H1 (cell line): ENCODE data around the gene GPR26. TPM values are rescaled to one million over a fixed set of nuclear protein-coding genes. Genes with fewer than 3 reads are reported as not detected.

Experiments
- CTCF ChIA-PET: fragments of 300-600 bp; sonication (Branson Sonifier 250); formaldehyde crosslinking; loops from one replicate; lab custom pipeline; 2021; ENCODE audit not compliant: partially characterized antibody; lab: Charles Lee
- POLR2A ChIA-PET: fragments of 300-600 bp; sonication (Branson Sonifier 250); formaldehyde crosslinking; loops from one replicate; lab custom pipeline; 2021; ENCODE audit warnings: inconsistent platforms; ENCODE audit not compliant: partially characterized antibody; lab: Charles Lee
- DNase-seq, 2 experiments: peaks; one replicate each; pipeline versions ENCODE4 v3.0.0 to v3.0.0-alpha.2; 2010 to 2022; ENCODE audit warnings: low spot score in 2 of 2, low read depth in 1 of 2, mixed read lengths in 1 of 2
- FAIRE-seq: peaks from 2 replicates; lab custom pipeline; 2011; peaks lifted over from hg19 to GRCh38; lab: Jason Lieb, UNC
- H2AFZ ChIP-seq: 2 replicates; pipeline ENCODE4 v1.8.1; 2012; ENCODE audit warnings: low read length, inconsistent platforms
- H2AK5ac ChIP-seq: 2 replicates; pipeline ENCODE4 v1.6.1; 2013; ENCODE audit warnings: low read depth, low read length
- H2BK120ac ChIP-seq: replicated peaks from 2 replicates; pipeline ENCODE3; 2013; ENCODE audit warnings: low read depth, low read length, inconsistent platforms
- H2BK12ac ChIP-seq: 2 replicates; pipeline ENCODE4 v1.6.1; 2013; ENCODE audit warnings: low read depth, low read length
- H2BK15ac ChIP-seq: 2 replicates; pipeline ENCODE4 v1.6.1; 2013; ENCODE audit warnings: low read length
- H2BK20ac ChIP-seq: 2 replicates; pipeline ENCODE4 v1.6.1; 2013; ENCODE audit warnings: low read length
- H2BK5ac ChIP-seq: 2 replicates; pipeline ENCODE4 v1.6.1; 2013; ENCODE audit warnings: low read depth, low read length
- H3K14ac ChIP-seq: 2 replicates; pipeline ENCODE4 v1.6.1; 2013; ENCODE audit warnings: inconsistent platforms; ENCODE audit not compliant: insufficient read length
- H3K18ac ChIP-seq: 2 replicates; pipeline ENCODE4 v1.6.1; 2013; ENCODE audit warnings: low read length; ENCODE audit errors: extremely low read depth
- H3K23ac ChIP-seq: 2 replicates; pipeline ENCODE4 v1.6.1; 2013; ENCODE audit warnings: inconsistent platforms; ENCODE audit not compliant: insufficient read length
- H3K23me2 ChIP-seq: 2 replicates; pipeline ENCODE4 v1.6.1; 2013; ENCODE audit warnings: low read depth, low read length
- H3K27ac ChIP-seq: 2 replicates; pipeline ENCODE4 v1.6.1; 2011; ENCODE audit warnings: low read depth, low read length, inconsistent platforms
- H3K27me3 ChIP-seq, 4 experiments: replicated peaks in 1 of 4; 1 replicate in 1 of 4; 2 replicates in 3 of 4; pipeline versions ENCODE4 v1.6.1 to v1.8.1; 2011 to 2013; ENCODE audit warnings: low read length in 3 of 4, mild to moderate bottlenecking in 3 of 4, inconsistent platforms in 2 of 4, mixed read lengths in 2 of 4, moderate library complexity in 1 of 4; ENCODE audit not compliant: control insufficient read depth in 3 of 4, insufficient read depth in 3 of 4; ENCODE audit errors: extremely low read depth in 1 of 4
- H3K36me3 ChIP-seq, 4 experiments: 2 replicates each; pipeline versions ENCODE4 v1.6.1 to v1.8.1; 2011 to 2013; ENCODE audit warnings: mild to moderate bottlenecking in 4 of 4, low read length in 3 of 4, moderate library complexity in 2 of 4, control low read depth in 1 of 4, inconsistent platforms in 1 of 4; ENCODE audit not compliant: insufficient read depth in 4 of 4, control insufficient read depth in 2 of 4
- H3K4ac ChIP-seq: replicated peaks from 2 replicates; pipeline ENCODE3; 2013; ENCODE audit warnings: low read length, low read depth, mixed read lengths, inconsistent platforms; ENCODE audit not compliant: insufficient read length
- H3K4me1 ChIP-seq, 4 experiments: replicated peaks in 1 of 4; 1 replicate in 1 of 4; 2 replicates in 3 of 4; pipeline versions ENCODE4 v1.6.1 to v1.8.1; 2011 to 2013; ENCODE audit warnings: low read length in 3 of 4, inconsistent platforms in 2 of 4, mixed read lengths in 1 of 4; ENCODE audit not compliant: insufficient read depth in 4 of 4, control insufficient read depth in 3 of 4
- H3K4me2 ChIP-seq, 2 experiments: 2 replicates each; pipeline versions ENCODE4 v1.6.1 to v1.8.1; 2011 to 2013; ENCODE audit warnings: low read depth in 2 of 2, low read length in 2 of 2, control low read depth in 1 of 2, inconsistent platforms in 1 of 2, mild to moderate bottlenecking in 1 of 2; ENCODE audit not compliant: insufficient read depth in 1 of 2
- H3K4me3 ChIP-seq, 4 experiments: fragments of 200-600, 300-600 bp in 1 of 4; sonication (generic), shearing (Covaris generic), sonication (Bioruptor Twin) in 1 of 4; 2 replicates each; pipeline versions ENCODE4 v1.5.1 to v1.8.1; 2011 to 2016; ENCODE audit warnings: low read length in 4 of 4, low read depth in 3 of 4, control low read depth in 2 of 4, inconsistent platforms in 2 of 4, mild to moderate bottlenecking in 2 of 4, mixed read lengths in 1 of 4, moderate library complexity in 1 of 4; ENCODE audit not compliant: insufficient read depth in 2 of 4; ENCODE audit errors: extremely low read depth in 1 of 4
- H3K56ac ChIP-seq: replicated peaks from 2 replicates; pipeline ENCODE3; 2013; ENCODE audit warnings: low read depth, mild to moderate bottlenecking, mixed read lengths, low read length, inconsistent platforms; ENCODE audit not compliant: insufficient read length
- H3K79me1 ChIP-seq: 2 replicates; pipeline ENCODE4 v1.6.1; 2013; ENCODE audit warnings: low read depth, low read length, control low read depth
- H3K79me2 ChIP-seq, 2 experiments: 2 replicates each; pipeline versions ENCODE4 v1.6.1 to v1.8.1; 2012 to 2013; ENCODE audit warnings: low read length in 2 of 2, mild to moderate bottlenecking in 2 of 2, inconsistent platforms in 1 of 2; ENCODE audit not compliant: insufficient read depth in 2 of 2, control insufficient read depth in 1 of 2
- H3K9ac ChIP-seq, 4 experiments: replicated peaks in 1 of 4; 1 replicate in 1 of 4; 2 replicates in 3 of 4; pipeline versions ENCODE4 v1.6.1 to v1.8.1; 2011 to 2013; ENCODE audit warnings: low read depth in 3 of 4, low read length in 3 of 4, control low read depth in 2 of 4, mild to moderate bottlenecking in 2 of 4, moderate library complexity in 2 of 4, inconsistent platforms in 1 of 4; ENCODE audit errors: extremely low read depth in 1 of 4
- H3K9me3 ChIP-seq, 2 experiments: 2 replicates each; pipeline versions ENCODE4 v1.6.1 to v1.8.1; 2012 to 2013; ENCODE audit warnings: mild to moderate bottlenecking in 2 of 2, moderate library complexity in 2 of 2, control low read depth in 1 of 2, inconsistent platforms in 1 of 2, low read depth in 1 of 2, low read length in 1 of 2, mixed read lengths in 1 of 2; ENCODE audit not compliant: insufficient read depth in 2 of 2
- H4K20me1 ChIP-seq, 2 experiments: replicated peaks in 1 of 2; 2 replicates each; pipeline versions ENCODE3 to v1.8.1; 2011 to 2013; ENCODE audit warnings: inconsistent platforms in 2 of 2, low read length in 2 of 2, mild to moderate bottlenecking in 1 of 2; ENCODE audit not compliant: insufficient read depth in 2 of 2, control insufficient read depth in 1 of 2
- H4K5ac ChIP-seq: 2 replicates; pipeline ENCODE4 v1.6.1; 2013; ENCODE audit warnings: low read length, low read depth, mixed read lengths, inconsistent platforms; ENCODE audit not compliant: insufficient read length
- H4K8ac ChIP-seq: 2 replicates; pipeline ENCODE4 v1.8.0; 2013; ENCODE audit warnings: mild to moderate bottlenecking, moderate library complexity, low read length, inconsistent platforms; ENCODE audit not compliant: insufficient read depth; ENCODE audit errors: extremely low read depth
- H4K91ac ChIP-seq: replicated peaks from 2 replicates; pipeline ENCODE3; 2013; ENCODE audit warnings: low read length, mixed read lengths, inconsistent platforms; ENCODE audit not compliant: insufficient read length
- EZH2 ChIP-seq: fragments of 200-600 bp; sonication (generic); IDR thresholded peaks from 2 replicates; pipeline ENCODE4 v1.7.1; 2012; ENCODE audit warnings: low read depth, mild to moderate bottlenecking, moderate library complexity, low read length, inconsistent platforms; ENCODE audit not compliant: severe bottlenecking
- WGBS, 2 experiments: shearing (Covaris generic) in 1 of 2; methylation state at CpG; one replicate each; pipeline versions ENCODE4 v1.1.6 to v1.1.7; 2013 to 2015; ENCODE audit warnings: low lambda C conversion rate in 2 of 2, mixed read lengths in 2 of 2, inconsistent platforms in 1 of 2, low coverage in 1 of 2, missing lambda C conversion rate in 1 of 2; ENCODE audit not compliant: insufficient replicate concordance in 2 of 2, insufficient coverage in 1 of 2, insufficient read length in 1 of 2; ENCODE audit errors: extremely low coverage in 1 of 2, missing lambda C conversion rate in 1 of 2; 5-methylcytosine and 5-hydroxymethylcytosine counted together
- polyA plus RNA-seq, 7 experiments: library from polyadenylated mRNA; depleted of rRNA in 3 of 7; stranded (reverse) in 5 of 7; unstranded in 2 of 7; fragments of >200 nt in 5 of 7; fragments of 200-250 nt in 2 of 7; gene quantifications; 1 replicate in 5 of 7; 2 replicates in 1 of 7; 4 replicates in 1 of 7; pipeline versions ENCODE4 v1.2.1 to v1.2.3, GENCODE V29; 2011 to 2013; ENCODE audit warnings: missing spikeins in 2 of 7, mixed read lengths in 2 of 7
- total RNA-seq: library from RNA; stranded (reverse); fragmentation: NEBNext Ultra II Directional; extraction: Animal tissue kit (Norgen Biotek cat#: 25700); gene quantifications from 2 replicates; pipeline ENCODE4 v1.2.1, GENCODE V29; 2021

The GPR26 gene
- total and polyA plus RNA-seq, 2 of the 8 experiments (the other 6 are each of a cell fraction or from before 2014, with no cell fraction given): 0.09 to 0.21 TPM

- Histone ChIP-seq H2BK5ac (no peak overlapping the region), H3K14ac (no peak overlapping the region), H3K9me3 (peaks cover 0 to 3% of the 10 kb centered on the region in 2 experiments; a peak in 2 of 4 replicates), H2AK5ac (no peak overlapping the region), H4K5ac (no peak overlapping the region), H3K79me1 (no peaks in the 10 kb centered on the region), H4K8ac (no peak overlapping the region), H2BK20ac (0 out of 2 replicates have a peak overlapping the region, but pooled peaks have one; percentile 61), H2AFZ (no peak overlapping the region), H2BK15ac (no peak overlapping the region), H3K27me3 (peaks cover 0 to 1% (median 0%) of the 10 kb centered on the region in 4 experiments; a peak in 2 of 7 replicates), H3K56ac (no peak overlapping the region), H3K9ac (no peak overlapping the region), H3K4me3 (no peak overlapping the region), H3K18ac (no peak overlapping the region; the same call in 1 of the 2 replicates), H3K79me2 (no peaks in the 10 kb centered on the region), H4K91ac (no peak overlapping the region), H3K27ac (no peak overlapping the region), H4K20me1 (no peaks in the 10 kb centered on the region), H3K4me2 (peak overlapping the region; percentile 26 to 30; a peak in 2 of 4 replicates), H3K4ac (no peak overlapping the region), H2BK12ac (peak overlapping the region; percentile 19; the same call in 1 of the 2 replicates), H3K36me3 (no peaks in the 10 kb centered on the region; a peak in 1 of 8 replicates), H2BK120ac (no peak overlapping the region), H3K4me1 (peaks cover 2 to 14% (median 5%) of the 10 kb centered on the region in 4 experiments; a peak in 3 of 7 replicates), H3K23me2 (no peaks in the 10 kb centered on the region), H3K23ac (no peak overlapping the region)
- no peak for TF ChIP-seq EZH2
- 69% methylated on average over 6 of the region's 6 CpGs; no CpG with 5 or more reads in 1 of the 2 experiments for whole genome bisulfite sequencing, 2 experiments
- DNase-seq (no peak), FAIRE-seq (no peak)
- ChIA-PET CTCF (interaction anchor here (1.4 kb wide), 1 partner anchor 10 kb away, joined by 6 read pairs; no protein-coding TSS in a partner anchor), POLR2A (no interaction called here)
Measured at GRCh38 chr10:123729523-123729922, 63.4 kb downstream of the GPR26 start.
